Neural cell (in vitro differentiated cells): ENCODE results near the gene NATD1.

Experiments used
- EP300 ChIP-seq: fragments of 450-650 bp; conservative IDR thresholded peaks from 2 replicates; pipeline ENCODE4 v1.6.1; 2014; ENCODE audit warnings: antibody characterized with exemption, mild to moderate bottlenecking, moderate library complexity; ENCODE audit not compliant: poor library complexity, severe bottlenecking
- EZH2 ChIP-seq: fragments of 200-600, 300-800 bp; shearing (Covaris generic), sonication (generic); IDR thresholded peaks from 2 replicates; pipeline ENCODE4 v1.6.1; 2014; ENCODE audit warnings: antibody characterized with exemption, low read length, borderline replicate concordance, mild to moderate bottlenecking; ENCODE audit not compliant: insufficient read depth, poor library complexity, severe bottlenecking
- MXI1 ChIP-seq: fragments of 450-650 bp; conservative IDR thresholded peaks from 2 replicates; pipeline ENCODE4 v1.6.1; 2014; ENCODE audit warnings: antibody characterized with exemption, mild to moderate bottlenecking; ENCODE audit not compliant: poor library complexity, severe bottlenecking
- POLR2AphosphoS5 ChIP-seq: IDR thresholded peaks from 2 replicates; pipeline ENCODE4 v1.6.1; 2012
- RAD21 ChIP-seq: fragments of 450-650 bp; conservative IDR thresholded peaks from 2 replicates; pipeline ENCODE4 v1.6.1; 2014; ENCODE audit warnings: antibody characterized with exemption, mild to moderate bottlenecking, moderate library complexity
- SMC3 ChIP-seq: fragments of 450-650 bp; conservative IDR thresholded peaks from 2 replicates; pipeline ENCODE4 v1.6.1; 2014; ENCODE audit warnings: antibody characterized with exemption, mild to moderate bottlenecking, moderate library complexity; ENCODE audit not compliant: poor library complexity
- TAF1 ChIP-seq: IDR thresholded peaks from 2 replicates; pipeline ENCODE4 v1.6.1; 2012; ENCODE audit warnings: low read depth
- TF ChIP-seq, protein P1 (sequence below): fragments of 450-650 bp; IDR thresholded peaks from 2 replicates; pipeline ENCODE4 v1.5.1; 2014; ENCODE audit warnings: antibody characterized with exemption, mild to moderate bottlenecking, moderate library complexity; ENCODE audit not compliant: poor library complexity, severe bottlenecking

DNA sequence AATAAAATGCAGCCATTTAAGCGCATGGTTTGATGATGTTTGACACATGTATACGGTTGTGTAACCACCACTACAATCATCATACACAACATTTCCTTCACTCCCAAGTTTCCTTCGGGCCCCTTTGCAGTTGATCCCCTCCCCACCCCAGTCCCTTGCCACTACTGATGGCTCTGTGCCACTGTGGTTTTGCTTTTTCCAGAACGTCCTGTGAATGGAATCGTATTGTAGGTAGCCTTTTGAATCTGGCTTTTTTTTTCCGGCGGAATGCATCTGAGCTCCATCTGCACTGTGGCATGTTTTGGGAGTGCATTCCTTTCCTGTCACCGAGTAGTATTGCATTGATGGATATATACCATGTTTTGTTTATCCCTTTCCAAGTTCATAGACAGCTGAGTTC lies 16.2 kb upstream of the NATD1 start:
- TF ChIP-seq, protein P1, sequence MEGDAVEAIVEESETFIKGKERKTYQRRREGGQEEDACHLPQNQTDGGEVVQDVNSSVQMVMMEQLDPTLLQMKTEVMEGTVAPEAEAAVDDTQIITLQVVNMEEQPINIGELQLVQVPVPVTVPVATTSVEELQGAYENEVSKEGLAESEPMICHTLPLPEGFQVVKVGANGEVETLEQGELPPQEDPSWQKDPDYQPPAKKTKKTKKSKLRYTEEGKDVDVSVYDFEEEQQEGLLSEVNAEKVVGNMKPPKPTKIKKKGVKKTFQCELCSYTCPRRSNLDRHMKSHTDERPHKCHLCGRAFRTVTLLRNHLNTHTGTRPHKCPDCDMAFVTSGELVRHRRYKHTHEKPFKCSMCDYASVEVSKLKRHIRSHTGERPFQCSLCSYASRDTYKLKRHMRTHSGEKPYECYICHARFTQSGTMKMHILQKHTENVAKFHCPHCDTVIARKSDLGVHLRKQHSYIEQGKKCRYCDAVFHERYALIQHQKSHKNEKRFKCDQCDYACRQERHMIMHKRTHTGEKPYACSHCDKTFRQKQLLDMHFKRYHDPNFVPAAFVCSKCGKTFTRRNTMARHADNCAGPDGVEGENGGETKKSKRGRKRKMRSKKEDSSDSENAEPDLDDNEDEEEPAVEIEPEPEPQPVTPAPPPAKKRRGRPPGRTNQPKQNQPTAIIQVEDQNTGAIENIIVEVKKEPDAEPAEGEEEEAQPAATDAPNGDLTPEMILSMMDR = no peak
- TF ChIP-seq TAF1 (no peak), MXI1 (no peak), EP300 (no peak), EZH2 (no peak), POLR2AphosphoS5 (no peak), RAD21 (no peak), SMC3 (no peak)
